GM19238 (cell line): ENCODE results near the gene GULP1.
"Not testable (repeated sequence)": the region's sequence is repeated elsewhere in the genome, so short reads cannot be mapped to it uniquely, and the experiment has no call there.

Source experiments
- DNase-seq: peaks from one replicate; pipeline ENCODE4 v3.0.0; 2011; ENCODE audit warnings: low spot score; ENCODE audit not compliant: insufficient read length

GULP1 gene

GRCh38 chr2:188600536-188601210 is 309.0 kb downstream of the GULP1 start:
- DNase-seq = no peak

GRCh38 chr2:188601391-188601790 is 309.7 kb downstream of the GULP1 start:
- no peak for DNase-seq

GRCh38 chr2:188601927-188602326 is 310.3 kb downstream of the GULP1 start:
- DNase-seq = no peak

- no peak for DNase-seq
These were observed 312.9 kb downstream of the GULP1 start for GRCh38 chr2:188604579-188604978.

- not testable (repeated sequence) for DNase-seq
These were observed 314.2 kb downstream of the GULP1 start for GRCh38 chr2:188605609-188606584.

GRCh38 chr2:188606596-188606995 is 314.9 kb downstream of the GULP1 start:
- not testable (repeated sequence) for DNase-seq

GRCh38 chr2:188607501-188607900 is 315.8 kb downstream of the GULP1 start:
- no peak for DNase-seq

GRCh38 chr2:188609321-188610049 is 317.8 kb downstream of the GULP1 start:
- no peak for DNase-seq

GRCh38 chr2:188610050-188610444 is 318.4 kb downstream of the GULP1 start:
- DNase-seq = no peak

- no peak for DNase-seq
These were observed 319.2 kb downstream of the GULP1 start for GRCh38 chr2:188610827-188611226.

GRCh38 chr2:188619146-188619545 is 327.5 kb downstream of the GULP1 start:
- no peak for DNase-seq

GRCh38 chr2:188620916-188621315 is 329.2 kb downstream of the GULP1 start:
- no peak for DNase-seq

GRCh38 chr2:188622601-188623260 is 331.1 kb downstream of the GULP1 start:
- DNase-seq = no peak

- DNase-seq = no peak
These were observed 332.4 kb downstream of the GULP1 start for GRCh38 chr2:188623995-188624643.

- no peak for DNase-seq
These were observed 335.8 kb downstream of the GULP1 start for GRCh38 chr2:188627471-188627870.

GRCh38 chr2:188628989-188629752 is 337.5 kb downstream of the GULP1 start:
- DNase-seq = no peak

- DNase-seq = no peak
These were observed 338.3 kb downstream of the GULP1 start for GRCh38 chr2:188629753-188630527.

- DNase-seq = no peak
These were observed 339.5 kb downstream of the GULP1 start for GRCh38 chr2:188631037-188631809.
